ENCODE measurements around the gene CDH13. TPM values are rescaled to one million over a fixed set of nuclear protein-coding genes. Genes with fewer than 3 reads are reported as not detected.

The CDH13 gene
- total RNA-seq, 4 donors from 2014 or later: 3.1 to 13.5 (median 8.9) TPM

DNA sequence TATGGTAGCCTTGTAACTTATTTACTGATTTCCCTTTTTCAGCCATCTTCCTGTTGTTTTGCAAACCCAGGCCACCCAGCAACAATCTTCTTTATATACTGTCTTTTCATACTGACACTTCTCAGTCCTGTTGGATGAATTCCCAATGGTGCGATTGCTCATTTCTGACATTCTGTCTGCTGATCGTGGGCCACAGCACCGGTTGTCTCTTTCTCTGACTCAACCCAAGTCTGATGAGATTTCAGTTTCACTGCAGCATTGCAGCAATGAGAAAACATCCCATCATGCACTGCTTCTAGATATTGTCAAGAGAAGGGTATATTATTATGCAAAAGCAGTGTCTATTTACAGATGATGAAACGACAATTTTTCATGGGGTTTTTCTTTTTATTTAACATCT, 831.8 kb downstream of the CDH13 start:
- TF ChIP-seq EP300 (IDR thresholded peaks at IDR 0.05) (no peak), POLR2A (IDR thresholded peaks at IDR 0.05; ENCODE audit: low read depth) (no peak), POLR2AphosphoS5 (IDR thresholded peaks at IDR 0.05) (no peak)
- TF ChIP-seq, protein P1, sequence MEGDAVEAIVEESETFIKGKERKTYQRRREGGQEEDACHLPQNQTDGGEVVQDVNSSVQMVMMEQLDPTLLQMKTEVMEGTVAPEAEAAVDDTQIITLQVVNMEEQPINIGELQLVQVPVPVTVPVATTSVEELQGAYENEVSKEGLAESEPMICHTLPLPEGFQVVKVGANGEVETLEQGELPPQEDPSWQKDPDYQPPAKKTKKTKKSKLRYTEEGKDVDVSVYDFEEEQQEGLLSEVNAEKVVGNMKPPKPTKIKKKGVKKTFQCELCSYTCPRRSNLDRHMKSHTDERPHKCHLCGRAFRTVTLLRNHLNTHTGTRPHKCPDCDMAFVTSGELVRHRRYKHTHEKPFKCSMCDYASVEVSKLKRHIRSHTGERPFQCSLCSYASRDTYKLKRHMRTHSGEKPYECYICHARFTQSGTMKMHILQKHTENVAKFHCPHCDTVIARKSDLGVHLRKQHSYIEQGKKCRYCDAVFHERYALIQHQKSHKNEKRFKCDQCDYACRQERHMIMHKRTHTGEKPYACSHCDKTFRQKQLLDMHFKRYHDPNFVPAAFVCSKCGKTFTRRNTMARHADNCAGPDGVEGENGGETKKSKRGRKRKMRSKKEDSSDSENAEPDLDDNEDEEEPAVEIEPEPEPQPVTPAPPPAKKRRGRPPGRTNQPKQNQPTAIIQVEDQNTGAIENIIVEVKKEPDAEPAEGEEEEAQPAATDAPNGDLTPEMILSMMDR (IDR thresholded peaks at IDR 0.05): no peak
- H3K27me3 ChIP-seq: peaks cover 0 to 16% (median 0%) of the 10 kb centered on the region in 4 donors
- intact Hi-C loops (cut with DNase I): no loop called here
- H3K4me3 ChIP-seq: no peak overlapping the region
- no peak overlapping the region for H3K27ac ChIP-seq (replicated peaks in 1 of 4)
- no peaks in the 10 kb centered on the region for H3K36me3 ChIP-seq
- no peaks in the 10 kb centered on the region for H3K4me1 ChIP-seq
- 61% methylated on average over 4 of the region's 4 CpGs for WGBS
- DNase-seq (ENCODE audit: extremely low spot score): no peak
- H3K9me3 ChIP-seq: no peaks in the 10 kb centered on the region

DNA sequence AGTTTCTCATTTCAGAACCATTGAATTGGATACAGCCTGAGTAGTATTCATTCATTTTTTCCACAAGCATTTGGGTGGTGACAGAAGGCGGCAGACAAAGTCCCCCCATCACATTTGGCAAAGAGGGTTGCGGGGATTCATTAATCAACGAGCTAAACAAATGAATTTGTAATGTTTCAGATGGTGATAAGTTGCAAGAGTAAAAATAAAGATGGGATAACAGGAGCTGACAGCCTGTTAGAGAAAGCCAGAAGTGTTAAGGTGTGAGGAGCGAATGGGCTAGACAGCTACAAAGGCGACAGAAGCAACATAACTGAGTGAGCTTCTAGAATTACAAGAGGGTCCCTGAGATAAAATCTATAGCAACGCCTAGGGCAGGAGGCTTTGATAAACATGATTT, 838.2 kb downstream of the CDH13 start:
- TF ChIP-seq EP300 (IDR thresholded peaks at IDR 0.05): no peak
- no peak for TF ChIP-seq POLR2AphosphoS5 (IDR thresholded peaks at IDR 0.05)
- TF ChIP-seq, protein P1 (IDR thresholded peaks at IDR 0.05): no peak
- no peak for TF ChIP-seq POLR2A (IDR thresholded peaks at IDR 0.05; ENCODE audit: low read depth)
- WGBS: 41% methylated on average over 6 of the region's 6 CpGs

DNA sequence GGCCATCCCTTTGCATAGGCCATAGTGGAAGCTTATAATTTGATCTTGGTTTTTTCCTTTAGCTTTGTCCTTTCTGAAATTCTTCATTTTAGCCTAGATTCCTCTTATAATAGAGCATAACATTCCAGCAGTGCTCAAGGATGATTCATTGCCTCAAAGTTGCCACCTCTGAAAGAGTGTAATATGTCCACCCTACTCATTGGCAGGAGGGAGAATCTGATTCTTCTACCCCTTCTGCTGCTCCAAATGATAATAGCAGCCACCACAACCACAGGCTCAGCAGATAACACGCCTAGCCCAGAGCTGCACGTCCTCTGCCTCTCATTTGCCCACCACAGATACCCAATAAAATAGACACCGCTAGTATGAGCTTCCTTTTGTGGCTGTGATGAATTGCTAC, 843.6 kb downstream of the CDH13 start:
- DNase-seq (ENCODE audit: extremely low spot score): no peak
- intact Hi-C loops (cut with DNase I): no loop called here
- Histone ChIP-seq H3K27me3 (no peaks in the 10 kb centered on the region), H3K36me3 (no peaks in the 10 kb centered on the region), H3K9me3 (no peaks in the 10 kb centered on the region), H3K27ac (replicated peaks in 1 of 4) (no peak overlapping the region), H3K4me1 (no peaks in the 10 kb centered on the region), H3K4me3 (no peak overlapping the region)
- TF ChIP-seq POLR2A (IDR thresholded peaks at IDR 0.05; ENCODE audit: low read depth): no peak
- TF ChIP-seq, protein P1 (IDR thresholded peaks at IDR 0.05): no peak
- no peak for TF ChIP-seq EP300 (IDR thresholded peaks at IDR 0.05)
- TF ChIP-seq POLR2AphosphoS5 (IDR thresholded peaks at IDR 0.05): no peak
- WGBS: 80% methylated on average over 3 of the region's 3 CpGs

More for the DNA sequence above, 838.2 kb downstream of the CDH13 start:
- H3K4me1 ChIP-seq: no peaks in the 10 kb centered on the region
- no peak overlapping the region for H3K27ac ChIP-seq (replicated peaks in 1 of 4)
- no peak for DNase-seq (ENCODE audit: extremely low spot score)
- H3K9me3 ChIP-seq: no peaks in the 10 kb centered on the region
- H3K27me3 ChIP-seq: no peaks in the 10 kb centered on the region
- intact Hi-C loops (cut with DNase I): no loop called here
- no peaks in the 10 kb centered on the region for H3K36me3 ChIP-seq
- H3K4me3 ChIP-seq: no peak overlapping the region

DNA sequence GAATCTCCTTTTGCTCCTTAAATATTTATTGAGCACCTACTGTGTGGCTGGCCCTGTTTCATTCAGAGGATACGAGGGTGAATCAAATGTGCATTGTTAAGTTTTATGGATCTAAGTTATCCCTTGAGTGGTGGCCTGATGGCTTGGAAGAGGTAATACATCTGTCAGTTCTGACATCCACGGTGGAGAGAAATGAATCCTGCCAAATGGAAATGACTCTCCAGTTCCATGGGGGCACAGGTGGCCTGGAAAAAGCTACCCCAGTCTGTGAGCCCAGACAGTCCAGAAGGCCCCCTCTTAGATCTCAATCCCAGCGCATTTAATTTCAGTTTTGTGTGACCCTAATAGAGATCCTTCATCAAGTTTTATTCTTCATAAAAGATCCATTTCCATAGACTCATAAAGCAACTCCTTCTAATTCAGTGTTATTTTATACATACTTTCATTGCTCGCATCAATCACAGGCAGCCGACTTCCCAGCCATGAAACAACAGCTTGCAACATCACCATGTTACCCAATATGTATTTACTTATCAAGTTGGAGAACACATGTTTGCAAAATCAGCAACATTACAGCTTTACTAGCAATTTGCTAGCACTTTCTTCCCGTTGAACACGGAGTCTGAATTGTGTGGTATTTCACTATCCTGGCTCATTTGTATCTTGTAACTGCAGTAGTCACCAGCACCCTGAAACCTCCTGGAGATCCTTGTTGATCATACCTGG, 846.2 kb downstream of the CDH13 start:
- WGBS: 68% methylated on average over 7 of the region's 7 CpGs

More for the DNA sequence above, 846.2 kb downstream of the CDH13 start:
- no peaks in the 10 kb centered on the region for H3K27me3 ChIP-seq
- no peaks in the 10 kb centered on the region for H3K9me3 ChIP-seq
- DNase-seq (ENCODE audit: extremely low spot score): no peak
- intact Hi-C loops (cut with DNase I): no loop called here
- TF ChIP-seq POLR2AphosphoS5 (IDR thresholded peaks at IDR 0.05) (no peak), EP300 (IDR thresholded peaks at IDR 0.05) (no peak), POLR2A (IDR thresholded peaks at IDR 0.05; ENCODE audit: low read depth) (no peak)
- TF ChIP-seq, protein P1 (IDR thresholded peaks at IDR 0.05): no peak
- H3K4me3 ChIP-seq: no peak overlapping the region
- H3K27ac ChIP-seq (replicated peaks in 1 of 4): no peak overlapping the region
- no peaks in the 10 kb centered on the region for H3K36me3 ChIP-seq
- no peaks in the 10 kb centered on the region for H3K4me1 ChIP-seq

Data from esophagus muscularis mucosa (tissue), 4 donors.